Activated B cell treated with CpG ODN at 0.5 μM for 24 hours (primary cell): ENCODE measurements around the gene TTC34. TPM values are rescaled to one million over a fixed set of nuclear protein-coding genes. Genes with fewer than 3 reads are reported as not detected.

Source experiments
- ATAC-seq: fragments of 200-7000 bp; cut with Tn5 transposase; one replicate; pipeline ENCODE4 v1.10.0; 2021; ENCODE audit warnings: low read depth, mild to moderate bottlenecking, moderate library complexity
- CTCF ChIA-PET: fragments of 350-600 bp; sonication (Branson Sonifier 250); formaldehyde crosslinking; loops from one replicate; lab custom pipeline; 2021; ENCODE audit warnings: antibody characterized with exemption; lab: Charles Lee
- POLR2A ChIA-PET: fragments of 350-600 bp; sonication (Branson Sonifier 250); formaldehyde crosslinking; loops from one replicate; lab custom pipeline; 2021; ENCODE audit warnings: antibody characterized with exemption; lab: Charles Lee
- DNase-seq: peaks from one replicate; pipeline ENCODE4 v3.0.0; 2022
- H3K27ac Mint-ChIP-seq: one replicate; pipeline ENCODE4 v1.8.0; 2020; ENCODE audit warnings: mixed read lengths
- H3K27me3 Mint-ChIP-seq: one replicate; pipeline ENCODE4 v1.8.0; 2021; ENCODE audit warnings: mixed read lengths
- H3K36me3 Mint-ChIP-seq: one replicate; pipeline ENCODE4 v1.8.0; 2021; ENCODE audit warnings: low read depth, mixed read lengths
- H3K4me1 Mint-ChIP-seq: one replicate; pipeline ENCODE4 v1.8.0; 2021; ENCODE audit warnings: mixed read lengths
- H3K4me3 Mint-ChIP-seq: one replicate; pipeline ENCODE4 v1.8.0; 2020; ENCODE audit warnings: mild to moderate bottlenecking, mixed read lengths
- H3K9me3 Mint-ChIP-seq: one replicate; pipeline ENCODE4 v1.8.0; 2020; ENCODE audit warnings: mixed read lengths
- intact Hi-C: fragments of 100-400 bp; cut with micrococcal nuclease; formaldehyde crosslinking; loops from one replicate; pipeline ENCODE4 v1.15.1; 2024
- total RNA-seq: library from RNA; stranded (reverse); gene quantifications from 2 replicates; pipeline ENCODE4 v1.2.3, GENCODE V29; 2022
- TF ChIP-seq, protein P1 (sequence below): fragments of 200-600 bp; IDR thresholded peaks from one replicate; pipeline ENCODE4 v1.8.0; 2022; ENCODE audit warnings: antibody characterized with exemption, mild to moderate bottlenecking

TTC34 gene
- total RNA-seq, 1 donor from 2014 or later, result 4.5 TPM

DNA sequence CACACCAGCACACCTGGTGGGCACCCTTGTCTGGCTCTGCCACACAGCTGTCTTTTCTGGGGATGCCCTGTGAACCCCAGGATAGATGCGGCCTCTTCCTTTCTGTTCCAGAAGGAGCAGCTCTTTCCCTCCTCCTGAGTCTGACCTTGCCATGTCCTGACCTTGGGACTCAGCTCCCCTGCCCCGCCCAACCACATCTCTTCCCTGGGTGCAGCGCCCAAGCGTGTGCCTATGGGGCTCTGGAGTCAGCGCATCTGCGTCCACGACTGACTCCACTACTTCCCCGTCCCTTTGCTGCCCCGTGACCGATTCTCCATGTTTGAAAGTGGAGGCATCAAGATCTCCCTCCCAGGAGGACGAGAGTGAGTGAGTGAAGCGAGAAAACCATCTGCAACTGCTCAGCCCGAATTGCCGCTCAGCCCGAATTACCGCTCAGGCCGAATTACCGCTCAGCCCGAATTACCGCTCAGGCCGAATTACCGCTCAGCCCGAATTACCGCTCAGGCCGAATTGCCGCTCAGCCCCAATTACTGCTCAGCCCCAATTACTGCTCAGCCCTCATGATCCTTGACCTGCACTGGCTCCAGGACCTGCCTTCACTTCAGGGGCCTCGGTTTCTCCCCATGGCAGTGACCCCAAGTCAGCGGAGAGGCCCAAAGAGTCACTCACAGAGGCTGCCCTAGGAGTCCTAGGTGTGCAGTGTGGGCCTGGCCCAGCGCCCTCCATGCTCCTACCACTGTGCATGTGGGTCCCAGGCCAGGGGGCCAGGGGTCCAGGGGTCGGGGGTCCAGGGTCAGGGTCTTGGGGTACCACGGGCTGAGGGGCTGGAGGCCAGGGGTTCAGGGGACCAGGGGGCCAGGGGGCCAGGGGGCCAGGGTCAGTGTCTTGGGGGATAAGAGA, 18.6 kb upstream of the TTC34 start:
- DNase-seq, result no peak
- H3K36me3 Mint-ChIP-seq, result no peaks in the 10 kb centered on the region
- no peaks in the 10 kb centered on the region for H3K9me3 Mint-ChIP-seq
- POLR2A ChIA-PET, result no interaction called here
- ATAC-seq, result no peak
- no peak overlapping the region for H3K27ac Mint-ChIP-seq
- no peak overlapping the region for H3K4me3 Mint-ChIP-seq
- H3K4me1 Mint-ChIP-seq, result no peaks in the 10 kb centered on the region
- peaks cover 12% of the 10 kb centered on the region for H3K27me3 Mint-ChIP-seq
- intact Hi-C loops, result no loop called here
- TF ChIP-seq, protein P1, sequence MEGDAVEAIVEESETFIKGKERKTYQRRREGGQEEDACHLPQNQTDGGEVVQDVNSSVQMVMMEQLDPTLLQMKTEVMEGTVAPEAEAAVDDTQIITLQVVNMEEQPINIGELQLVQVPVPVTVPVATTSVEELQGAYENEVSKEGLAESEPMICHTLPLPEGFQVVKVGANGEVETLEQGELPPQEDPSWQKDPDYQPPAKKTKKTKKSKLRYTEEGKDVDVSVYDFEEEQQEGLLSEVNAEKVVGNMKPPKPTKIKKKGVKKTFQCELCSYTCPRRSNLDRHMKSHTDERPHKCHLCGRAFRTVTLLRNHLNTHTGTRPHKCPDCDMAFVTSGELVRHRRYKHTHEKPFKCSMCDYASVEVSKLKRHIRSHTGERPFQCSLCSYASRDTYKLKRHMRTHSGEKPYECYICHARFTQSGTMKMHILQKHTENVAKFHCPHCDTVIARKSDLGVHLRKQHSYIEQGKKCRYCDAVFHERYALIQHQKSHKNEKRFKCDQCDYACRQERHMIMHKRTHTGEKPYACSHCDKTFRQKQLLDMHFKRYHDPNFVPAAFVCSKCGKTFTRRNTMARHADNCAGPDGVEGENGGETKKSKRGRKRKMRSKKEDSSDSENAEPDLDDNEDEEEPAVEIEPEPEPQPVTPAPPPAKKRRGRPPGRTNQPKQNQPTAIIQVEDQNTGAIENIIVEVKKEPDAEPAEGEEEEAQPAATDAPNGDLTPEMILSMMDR, result no peak
- CTCF ChIA-PET, result no interaction called here

DNA sequence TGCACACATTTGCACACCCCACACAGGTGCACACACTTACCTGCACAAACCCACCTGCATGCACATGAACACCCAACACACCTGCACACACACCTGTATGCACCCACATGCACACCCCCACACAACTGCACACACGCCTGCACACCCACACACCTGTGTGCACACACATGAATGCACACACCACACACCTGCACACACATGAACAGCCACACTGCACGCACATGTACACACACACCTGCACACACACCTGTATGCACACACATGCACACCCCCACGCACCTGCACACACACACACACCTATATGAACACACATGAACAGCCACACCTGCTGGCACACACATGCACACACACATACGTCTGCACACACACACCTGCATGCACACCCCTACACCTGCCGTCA, 17.9 kb upstream of the TTC34 start:
- POLR2A ChIA-PET, result no interaction called here
- Mint-ChIP-seq H3K4me1 (no peaks in the 10 kb centered on the region), H3K36me3 (no peaks in the 10 kb centered on the region), H3K27me3 (peaks cover 12% of the 10 kb centered on the region), H3K27ac (no peak overlapping the region), H3K9me3 (no peaks in the 10 kb centered on the region), H3K4me3 (no peak overlapping the region)
- intact Hi-C loops, result no loop called here
- CTCF ChIA-PET, result no interaction called here
- DNase-seq, result no peak
- TF ChIP-seq, protein P1, result no peak
- no peak for ATAC-seq

DNA sequence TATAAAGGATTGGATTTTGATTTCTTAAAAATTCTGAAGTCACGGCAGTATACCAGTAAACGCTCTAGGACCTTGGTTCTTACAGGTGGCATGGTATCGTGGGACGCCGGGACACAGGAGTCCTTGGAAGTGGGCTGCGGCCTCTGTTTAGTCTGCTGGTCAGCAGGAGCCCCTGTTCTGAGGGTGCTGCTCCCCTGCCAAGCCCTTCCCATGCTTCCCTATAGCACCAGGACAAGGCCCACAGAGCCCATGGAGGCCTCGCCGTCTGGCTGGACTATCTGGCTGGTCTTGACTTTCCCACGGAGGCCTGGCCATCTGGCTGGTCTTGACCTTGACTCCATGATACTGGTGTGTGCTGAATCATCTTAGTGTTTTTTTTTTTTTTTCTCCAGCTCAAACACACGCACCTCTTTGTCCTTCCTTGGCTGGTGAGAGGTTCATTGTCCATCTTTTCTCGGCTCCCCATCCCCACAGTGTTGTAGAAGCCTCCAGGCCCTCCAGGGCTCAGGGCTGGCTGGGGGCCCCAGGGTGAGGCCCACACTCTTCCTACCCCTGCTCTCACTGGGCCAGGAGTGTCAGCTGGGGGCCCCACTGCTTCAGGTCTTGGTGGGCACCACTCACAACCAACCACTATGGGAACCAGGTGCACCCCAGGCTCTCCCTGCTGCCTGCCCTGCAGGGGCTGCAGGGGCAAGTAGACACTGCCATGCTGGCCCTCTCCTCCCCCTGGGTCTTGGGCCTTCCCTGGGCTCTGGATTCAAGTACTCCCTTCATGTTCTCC, 16.5 kb upstream of the TTC34 start:
- peaks cover 5% of the 10 kb centered on the region for H3K27me3 Mint-ChIP-seq
- intact Hi-C loops, result no loop called here
- ChIA-PET CTCF (no interaction called here), POLR2A (no interaction called here)
- no peak for ATAC-seq
- H3K9me3 Mint-ChIP-seq, result no peaks in the 10 kb centered on the region
- DNase-seq, result no peak
- no peak overlapping the region for H3K4me3 Mint-ChIP-seq
- TF ChIP-seq, protein P1, result no peak
- H3K4me1 Mint-ChIP-seq, result no peaks in the 10 kb centered on the region
- H3K36me3 Mint-ChIP-seq, result no peaks in the 10 kb centered on the region
- no peak overlapping the region for H3K27ac Mint-ChIP-seq

DNA sequence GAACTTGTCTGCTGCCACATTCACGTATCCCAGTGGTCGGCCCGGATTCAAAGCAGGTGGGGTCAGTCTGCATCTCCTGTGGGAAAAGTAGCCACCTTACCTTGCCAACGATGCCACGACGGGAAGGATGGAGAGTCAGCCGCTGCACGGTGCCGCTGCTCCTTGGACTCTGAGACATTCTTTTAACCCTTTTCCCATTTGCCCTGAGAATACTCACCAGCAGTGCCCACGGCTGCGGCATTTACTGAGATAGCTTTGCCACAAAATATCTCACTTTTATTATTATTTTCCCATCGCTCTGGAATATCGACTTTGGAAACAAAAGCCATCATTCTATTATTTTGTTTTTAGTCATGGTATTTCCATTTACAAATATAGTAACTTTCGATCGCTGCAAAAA, 15.3 kb upstream of the TTC34 start:
- no peak overlapping the region for H3K4me3 Mint-ChIP-seq
- DNase-seq, result no peak
- no peak overlapping the region for H3K27ac Mint-ChIP-seq
- H3K4me1 Mint-ChIP-seq, result no peaks in the 10 kb centered on the region
- no peaks in the 10 kb centered on the region for H3K9me3 Mint-ChIP-seq
- TF ChIP-seq, protein P1, result no peak
- peaks cover 2% of the 10 kb centered on the region for H3K27me3 Mint-ChIP-seq
- H3K36me3 Mint-ChIP-seq, result no peaks in the 10 kb centered on the region
- ChIA-PET CTCF (no interaction called here), POLR2A (no interaction called here)
- ATAC-seq, result no peak
- intact Hi-C loops, result no loop called here

DNA sequence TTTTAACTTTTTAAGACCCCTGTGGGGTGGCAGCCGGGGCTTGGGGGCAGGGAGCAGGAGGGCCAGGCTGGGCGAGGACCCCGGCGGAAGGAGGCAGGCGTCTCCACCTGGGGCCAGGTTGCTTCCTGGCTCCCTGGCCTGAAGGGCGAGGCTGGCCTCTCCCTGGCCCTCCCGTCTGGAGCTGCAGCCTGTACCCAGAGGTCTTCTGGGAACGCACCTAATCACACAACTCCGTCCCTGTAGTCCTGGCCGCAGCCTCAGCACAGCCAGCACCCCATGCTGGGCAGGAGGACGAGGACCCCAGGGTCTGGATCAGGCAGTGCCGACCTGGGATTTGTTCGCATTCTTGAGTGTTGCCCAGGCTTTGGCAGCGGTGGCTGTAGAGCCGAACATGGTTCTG, 14.1 kb upstream of the TTC34 start:
- Mint-ChIP-seq H3K4me1 (no peaks in the 10 kb centered on the region), H3K4me3 (no peak overlapping the region), H3K27ac (no peak overlapping the region), H3K9me3 (no peaks in the 10 kb centered on the region), H3K36me3 (no peaks in the 10 kb centered on the region), H3K27me3 (peaks cover 2% of the 10 kb centered on the region)
- ATAC-seq (no peak), DNase-seq (no peak)
- intact Hi-C loops, result no loop called here
- CTCF ChIA-PET, result no interaction called here
- POLR2A ChIA-PET, result no interaction called here
- TF ChIP-seq, protein P1, result no peak
